Sigmoid colon (tissue), 4 donors: ENCODE measurements around the gene WDR90.

Experiments used
- POLR2AphosphoS5 ChIP-seq, 4 donors: sonication (generic); formaldehyde crosslinking; IDR thresholded peaks; one replicate each; pipeline ENCODE4 v1.6.1; 2017; ENCODE audit warnings: antibody characterized with exemption in 4 of 4
- TF ChIP-seq, protein P1 (sequence below), 4 experiments: fragments of 450-650 bp in 3 of 4; fragments of 200-600 bp in 1 of 4; IDR thresholded peaks; one replicate each; pipeline ENCODE4 v1.5.1; 2016 to 2019; ENCODE audit warnings: antibody characterized with exemption in 4 of 4, mild to moderate bottlenecking in 3 of 4, moderate library complexity in 2 of 4

DNA sequence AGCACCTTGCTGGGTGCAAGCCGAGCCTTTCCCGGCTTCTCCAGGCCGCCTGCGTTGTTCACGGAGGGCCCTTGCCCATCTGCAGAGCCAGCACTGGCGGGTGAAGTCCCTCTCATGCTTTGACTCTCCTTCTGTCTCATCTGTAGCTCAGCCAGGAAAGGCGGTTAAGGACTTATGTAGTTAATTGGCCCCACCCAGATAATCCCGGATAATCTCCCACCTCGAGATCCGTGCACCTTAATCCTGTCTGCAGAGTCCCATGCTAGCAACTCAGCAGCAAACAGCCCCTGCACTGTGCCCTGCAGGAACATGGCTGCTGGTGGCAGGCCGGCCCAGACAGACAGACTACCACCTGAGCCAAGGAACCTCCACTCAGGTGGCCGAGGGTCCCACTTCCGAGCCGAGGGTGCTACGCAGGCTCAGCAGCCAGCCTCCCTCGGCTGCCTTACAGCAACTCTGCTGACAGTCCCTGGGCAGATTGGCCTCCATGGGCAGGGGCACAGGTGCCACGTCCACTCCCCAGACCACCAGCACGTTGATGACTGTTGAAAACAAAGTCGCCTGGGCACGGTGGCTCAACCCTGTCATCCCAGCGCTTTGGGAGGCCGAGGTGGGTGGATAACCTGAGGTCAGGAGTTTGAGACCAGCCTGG lies 42.4 kb upstream of the WDR90 start:
- TF ChIP-seq POLR2AphosphoS5 (IDR thresholded peaks at IDR 0.05) = no peak
- TF ChIP-seq, protein P1, sequence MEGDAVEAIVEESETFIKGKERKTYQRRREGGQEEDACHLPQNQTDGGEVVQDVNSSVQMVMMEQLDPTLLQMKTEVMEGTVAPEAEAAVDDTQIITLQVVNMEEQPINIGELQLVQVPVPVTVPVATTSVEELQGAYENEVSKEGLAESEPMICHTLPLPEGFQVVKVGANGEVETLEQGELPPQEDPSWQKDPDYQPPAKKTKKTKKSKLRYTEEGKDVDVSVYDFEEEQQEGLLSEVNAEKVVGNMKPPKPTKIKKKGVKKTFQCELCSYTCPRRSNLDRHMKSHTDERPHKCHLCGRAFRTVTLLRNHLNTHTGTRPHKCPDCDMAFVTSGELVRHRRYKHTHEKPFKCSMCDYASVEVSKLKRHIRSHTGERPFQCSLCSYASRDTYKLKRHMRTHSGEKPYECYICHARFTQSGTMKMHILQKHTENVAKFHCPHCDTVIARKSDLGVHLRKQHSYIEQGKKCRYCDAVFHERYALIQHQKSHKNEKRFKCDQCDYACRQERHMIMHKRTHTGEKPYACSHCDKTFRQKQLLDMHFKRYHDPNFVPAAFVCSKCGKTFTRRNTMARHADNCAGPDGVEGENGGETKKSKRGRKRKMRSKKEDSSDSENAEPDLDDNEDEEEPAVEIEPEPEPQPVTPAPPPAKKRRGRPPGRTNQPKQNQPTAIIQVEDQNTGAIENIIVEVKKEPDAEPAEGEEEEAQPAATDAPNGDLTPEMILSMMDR (IDR thresholded peaks at IDR 0.05) = no peak
